Measurements from ENCODE around the gene UBAC1.

DNA sequence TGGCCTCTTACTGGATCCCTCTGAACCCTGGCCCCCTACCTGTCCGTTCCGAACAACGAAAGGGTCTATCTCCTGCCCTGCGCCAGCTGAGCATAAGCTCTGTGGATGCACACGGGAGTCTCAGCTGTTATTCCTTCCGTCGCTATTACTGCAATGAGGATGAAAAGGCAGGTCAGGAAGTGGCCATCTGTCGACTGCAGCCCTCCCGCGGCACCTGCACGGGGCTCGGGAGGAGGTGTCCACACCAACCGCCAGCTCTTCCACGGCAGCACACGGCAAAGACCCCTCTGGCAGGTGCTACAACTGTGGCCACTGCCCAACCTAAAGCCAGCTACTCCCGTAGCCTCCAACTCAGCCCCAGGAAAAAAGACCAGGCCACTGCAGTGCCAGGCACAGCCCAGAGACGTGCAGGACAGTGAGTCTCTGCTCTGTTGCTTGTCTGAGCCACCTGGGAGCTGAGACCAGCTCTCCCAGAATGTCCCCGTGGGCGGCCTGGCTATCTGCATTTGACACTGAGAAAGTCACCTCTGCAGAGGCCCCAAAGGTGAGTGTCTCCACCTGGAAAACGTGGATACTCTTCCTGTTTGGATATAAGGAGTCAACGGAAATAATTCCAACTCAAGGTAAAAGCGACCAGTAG lies 72.9 kb downstream of the UBAC1 start:
- TF ChIP-seq, protein P1, sequence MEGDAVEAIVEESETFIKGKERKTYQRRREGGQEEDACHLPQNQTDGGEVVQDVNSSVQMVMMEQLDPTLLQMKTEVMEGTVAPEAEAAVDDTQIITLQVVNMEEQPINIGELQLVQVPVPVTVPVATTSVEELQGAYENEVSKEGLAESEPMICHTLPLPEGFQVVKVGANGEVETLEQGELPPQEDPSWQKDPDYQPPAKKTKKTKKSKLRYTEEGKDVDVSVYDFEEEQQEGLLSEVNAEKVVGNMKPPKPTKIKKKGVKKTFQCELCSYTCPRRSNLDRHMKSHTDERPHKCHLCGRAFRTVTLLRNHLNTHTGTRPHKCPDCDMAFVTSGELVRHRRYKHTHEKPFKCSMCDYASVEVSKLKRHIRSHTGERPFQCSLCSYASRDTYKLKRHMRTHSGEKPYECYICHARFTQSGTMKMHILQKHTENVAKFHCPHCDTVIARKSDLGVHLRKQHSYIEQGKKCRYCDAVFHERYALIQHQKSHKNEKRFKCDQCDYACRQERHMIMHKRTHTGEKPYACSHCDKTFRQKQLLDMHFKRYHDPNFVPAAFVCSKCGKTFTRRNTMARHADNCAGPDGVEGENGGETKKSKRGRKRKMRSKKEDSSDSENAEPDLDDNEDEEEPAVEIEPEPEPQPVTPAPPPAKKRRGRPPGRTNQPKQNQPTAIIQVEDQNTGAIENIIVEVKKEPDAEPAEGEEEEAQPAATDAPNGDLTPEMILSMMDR (IDR thresholded peaks at IDR 0.05; ENCODE audit: poor library complexity): no peak
- TF ChIP-seq EZH2phosphoT487 (IDR thresholded peaks at IDR 0.05; ENCODE audit: low read depth, severe bottlenecking, unreplicated experiment): no peak

All from hepatocyte (in vitro differentiated cells).